HG03175 (cell line): Measurements from ENCODE around the gene IFTAP.

Source experiments
- ATAC-seq: cut with Tn5 transposase; IDR thresholded peaks from one replicate; pipeline ENCODE4 v1.9.1; 2021; ENCODE audit warnings: mild to moderate bottlenecking, moderate library complexity; ENCODE audit not compliant: unreplicated experiment

Gene IFTAP

DNA sequence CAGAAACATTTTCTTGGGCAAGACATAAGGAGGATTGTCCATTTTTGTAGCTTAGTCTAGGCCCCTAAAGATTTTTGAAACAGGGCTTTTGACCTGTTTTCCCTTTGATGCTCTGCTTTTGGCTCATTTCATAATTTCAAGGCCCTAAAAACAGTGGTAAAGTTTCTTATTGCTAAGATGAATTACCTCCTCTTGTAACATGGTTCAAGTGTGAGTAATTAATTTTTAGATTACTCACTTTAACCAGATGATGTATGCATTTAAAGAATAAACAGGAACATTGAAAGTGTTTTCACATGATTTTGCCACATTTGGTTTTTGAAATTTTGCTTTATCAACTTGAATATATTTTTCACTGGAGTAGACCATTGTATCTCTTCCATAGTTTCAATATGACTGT, 2.6 kb downstream of the IFTAP start:
- no peak for ATAC-seq

GRCh38 chr11:36598051-36598450, 3.7 kb downstream of the IFTAP start, which contains the start of gene RAG2:
Gene RAG2, minus strand, starts transcription at chr11:36598236. Its CDS starts 4,068 bp downstream, at chr11:36594168.
- ATAC-seq, result no peak

DNA sequence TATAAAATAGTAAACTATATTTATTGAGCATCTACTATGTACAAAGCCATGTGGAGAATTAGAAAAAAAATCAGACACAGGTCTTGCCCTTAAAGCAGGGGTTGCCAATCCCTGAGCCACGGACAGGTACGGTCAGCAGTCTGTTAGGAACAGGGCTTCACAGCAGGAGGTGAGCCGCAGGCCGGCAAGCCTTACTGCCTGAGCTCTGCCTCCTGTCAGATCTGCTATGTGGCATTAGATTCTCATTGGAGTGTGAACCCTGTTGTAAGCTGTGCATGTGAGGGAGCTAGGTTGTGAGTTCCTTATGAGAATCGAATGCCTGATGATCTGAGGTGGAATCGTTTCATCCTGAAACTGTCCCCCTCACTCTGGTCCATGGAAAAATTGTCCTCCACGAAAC, 5.9 kb downstream of the IFTAP start:
- ATAC-seq, result no peak

DNA sequence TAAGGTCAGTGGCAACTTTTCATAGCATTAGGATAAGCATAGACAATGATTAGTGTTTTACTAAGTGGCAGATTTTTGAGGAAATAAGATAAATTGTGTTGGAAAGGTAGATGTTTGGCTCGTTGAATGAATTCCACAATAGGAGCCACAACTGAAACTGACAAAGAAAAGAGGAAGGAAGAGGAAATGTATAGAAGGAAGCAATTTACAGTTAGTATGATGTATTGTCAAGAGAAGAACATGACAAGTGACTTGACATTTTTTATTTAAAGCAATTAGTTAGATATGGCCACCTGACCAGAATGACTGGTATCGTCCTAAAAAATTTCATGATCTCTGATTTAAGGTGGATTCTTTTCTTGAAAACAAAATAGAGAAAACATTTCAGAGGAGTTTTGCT, 6.9 kb downstream of the IFTAP start:
- ATAC-seq, result no peak

DNA sequence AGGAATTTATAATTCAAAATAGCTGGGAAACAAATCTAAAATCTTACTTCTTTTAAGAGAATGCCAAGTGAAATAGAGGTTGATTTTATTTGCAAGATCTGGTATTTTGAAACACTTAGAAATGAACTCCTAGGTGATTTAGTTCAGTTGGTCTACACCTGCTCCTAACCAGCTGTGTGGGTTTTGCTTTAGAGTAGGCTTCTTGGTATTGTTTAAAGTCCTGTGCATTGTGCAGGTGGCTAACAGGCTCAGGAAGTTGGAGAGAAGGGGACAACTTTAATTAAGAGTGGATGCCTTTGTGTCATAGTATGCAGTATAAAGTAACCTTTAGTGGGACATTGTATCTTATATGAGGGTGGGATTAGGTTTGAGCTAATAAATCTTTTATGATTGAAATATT, 7.8 kb downstream of the IFTAP start:
- ATAC-seq, result no peak

DNA sequence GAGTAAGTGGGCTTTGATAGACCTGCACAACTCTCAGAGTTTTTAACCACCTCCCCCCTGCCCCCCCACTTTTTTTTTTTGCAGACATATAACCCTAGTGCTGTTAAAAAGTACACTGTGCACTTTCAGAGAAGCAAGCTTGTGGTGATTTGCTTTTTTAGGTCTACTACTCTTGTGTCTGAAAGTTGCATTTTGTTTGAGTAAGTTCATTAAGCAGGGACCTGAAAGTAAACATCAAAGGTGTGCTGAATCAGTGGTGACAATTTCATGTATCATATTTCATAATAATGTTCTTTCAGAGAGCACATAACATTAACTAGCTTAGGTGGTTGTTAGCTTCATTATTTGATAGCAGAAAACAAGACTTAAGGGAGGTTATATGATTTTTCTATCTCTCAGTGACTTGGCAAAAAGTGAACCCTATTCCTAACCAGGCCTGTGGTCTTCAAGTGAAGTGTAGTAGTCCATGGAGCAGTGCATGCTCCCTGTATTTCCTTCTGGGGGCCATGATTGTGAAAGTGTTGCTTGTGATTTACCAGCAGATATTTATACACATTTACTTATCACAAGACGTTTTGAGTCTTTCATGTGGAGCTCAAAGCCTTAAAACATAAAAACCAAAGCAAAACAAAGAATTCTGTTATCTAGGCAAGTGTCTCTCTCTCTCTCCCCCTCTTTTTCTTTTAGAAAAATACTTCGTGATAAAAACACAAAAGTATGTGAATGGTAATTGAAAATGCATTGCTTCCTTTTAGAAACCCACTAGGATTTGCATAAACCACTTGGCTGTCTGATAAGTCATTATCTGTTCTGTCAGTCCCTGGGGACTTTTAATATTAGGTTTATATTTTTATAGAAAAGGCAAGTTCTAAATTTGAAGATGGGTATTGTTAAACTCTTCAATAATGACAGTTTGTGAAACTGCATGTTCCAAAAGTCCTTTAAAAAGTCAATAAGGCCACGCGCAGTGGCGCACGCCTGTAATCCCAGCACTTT, 11.2 kb downstream of the IFTAP start:
- no peak for ATAC-seq

- ATAC-seq, result no peak
Observed at GRCh38 chr11:36608491-36609199, 14.3 kb downstream of the IFTAP start.

- ATAC-seq, result no peak
Observed at GRCh38 chr11:36609383-36609782, 15.1 kb downstream of the IFTAP start.

DNA sequence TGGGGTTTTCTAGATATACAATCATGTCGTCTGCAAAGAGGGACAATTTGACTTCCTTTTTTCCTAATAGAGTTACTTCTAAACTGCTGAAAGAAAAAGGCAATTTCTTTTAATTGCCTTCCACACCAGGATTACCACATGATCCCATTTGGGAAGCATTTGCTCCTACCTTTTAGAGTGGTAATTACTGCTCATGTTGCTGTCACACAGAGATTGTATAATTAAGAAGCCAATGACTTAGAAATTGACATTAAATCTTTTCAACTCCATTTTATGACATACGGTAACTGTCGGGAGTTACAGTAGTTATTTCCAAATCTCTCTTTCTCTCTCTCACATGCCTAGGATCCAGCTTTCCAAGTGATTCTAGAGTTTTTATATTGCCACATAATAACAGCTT, 21.5 kb downstream of the IFTAP start:
- ATAC-seq, result no peak

GRCh38 chr11:36617543-36618362, 23.5 kb downstream of the IFTAP start:
- ATAC-seq, result no peak

DNA sequence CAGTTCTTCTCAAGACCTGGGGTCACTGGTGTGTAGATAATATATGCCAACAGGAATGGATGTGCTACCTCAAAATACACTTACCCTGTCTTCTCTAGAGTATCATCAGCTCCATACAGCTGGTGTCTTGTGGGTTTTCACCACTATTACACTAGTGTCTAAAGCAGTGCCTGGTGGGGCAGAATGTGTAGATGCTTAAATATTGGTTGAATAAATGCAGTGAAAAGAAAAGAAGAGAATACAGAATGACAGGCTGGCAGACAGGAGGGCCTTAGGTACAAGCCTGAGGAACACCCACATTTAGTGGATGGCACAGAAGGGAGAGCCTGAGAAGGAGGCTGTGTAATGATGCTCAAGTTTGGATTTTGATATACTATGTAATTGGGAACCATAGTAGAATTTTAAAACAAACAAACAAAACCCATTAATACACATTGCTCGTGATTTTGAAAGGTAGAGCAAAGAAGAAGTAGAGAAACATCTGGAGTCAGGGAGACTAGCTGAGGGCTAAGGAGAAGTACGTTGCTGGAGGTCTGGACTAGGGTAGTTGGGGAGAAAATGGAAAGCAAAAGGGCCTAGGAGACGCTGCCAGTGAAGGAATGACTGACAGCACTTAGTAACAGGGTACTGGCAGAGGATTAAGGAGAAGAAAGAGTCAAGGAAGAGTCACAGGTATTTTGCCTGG, 24.2 kb downstream of the IFTAP start:
- ATAC-seq, result no peak

- no peak for ATAC-seq
Observed at GRCh38 chr11:36619502-36619901, 25.2 kb downstream of the IFTAP start.

- ATAC-seq, result no peak
Observed at GRCh38 chr11:36620246-36620645, 25.9 kb downstream of the IFTAP start.

DNA sequence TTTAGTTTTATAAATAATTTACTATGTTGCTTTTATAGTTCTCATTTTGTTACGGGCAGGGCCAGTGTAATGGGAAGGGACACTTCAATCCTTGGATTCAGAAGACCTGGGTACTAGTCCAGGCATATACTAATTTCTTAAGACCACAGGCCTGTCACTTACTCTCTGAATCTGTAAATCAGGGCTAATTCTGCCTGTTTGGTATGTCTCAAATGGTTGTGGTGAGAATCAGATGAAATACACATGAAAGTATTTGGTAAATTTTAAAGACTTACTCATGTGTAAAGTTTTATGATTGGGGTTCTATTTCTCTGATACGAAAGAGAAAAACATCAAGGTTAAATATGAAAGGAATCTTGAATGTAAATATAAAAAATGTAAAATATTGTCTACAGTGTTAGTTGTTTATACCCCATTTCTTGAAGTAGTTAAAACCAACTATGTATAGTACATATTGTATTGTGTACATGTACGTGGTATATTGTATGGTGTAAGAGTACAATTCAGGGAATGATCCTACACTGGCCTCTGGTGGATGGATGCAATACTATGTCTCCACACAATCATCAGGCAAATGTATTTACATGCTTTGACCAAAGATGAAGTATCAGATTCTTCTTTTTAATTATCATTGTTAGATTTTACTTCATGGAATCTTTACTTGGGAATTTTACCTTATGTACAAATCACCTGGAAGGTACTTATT, 28.3 kb downstream of the IFTAP start:
- ATAC-seq, result no peak

DNA sequence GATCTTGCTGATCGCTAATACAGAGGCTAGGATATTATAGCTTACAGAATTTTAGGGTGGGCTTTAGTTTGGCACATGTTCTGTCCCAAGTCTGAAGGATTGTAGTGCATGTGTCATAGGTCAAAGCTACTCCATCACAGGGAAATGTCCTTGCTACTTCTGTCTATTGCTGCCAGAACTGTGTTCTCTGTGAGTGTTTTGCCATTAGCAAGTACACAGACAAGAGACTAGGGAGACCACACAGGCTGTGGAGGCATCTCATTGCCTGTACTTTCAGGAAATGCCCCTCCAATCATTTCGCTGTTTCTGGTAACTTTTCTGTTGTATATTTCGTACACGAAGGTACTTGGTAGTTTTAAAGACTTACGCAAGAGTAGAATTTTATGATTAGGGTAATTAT, 29.2 kb downstream of the IFTAP start:
- no peak for ATAC-seq

GRCh38 chr11:36627006-36627405, 32.7 kb downstream of the IFTAP start:
- no peak for ATAC-seq

GRCh38 chr11:36627471-36627870, 33.2 kb downstream of the IFTAP start:
- no peak for ATAC-seq

- no peak for ATAC-seq
Observed at GRCh38 chr11:36628141-36628540, 33.8 kb downstream of the IFTAP start.

- no peak for ATAC-seq
Observed at GRCh38 chr11:36628765-36629244, 34.5 kb downstream of the IFTAP start.

GRCh38 chr11:36631774-36632173, 37.5 kb downstream of the IFTAP start:
- ATAC-seq, result no peak
